ENCODE measurements around the gene NXT1. TPM values are rescaled to one million over a fixed set of nuclear protein-coding genes. Genes with fewer than 3 reads are reported as not detected.
"Not testable (repeated sequence)": the region's sequence is repeated elsewhere in the genome, so short reads cannot be mapped to it uniquely, and the experiment has no call there.

The NXT1 gene
- total RNA-seq, 1 experiment from 2014 or later, result 7.9 TPM

- intact Hi-C loops (cut with micrococcal nuclease; ENCODE audit: unreplicated experiment), result no loop called here
- Mint-ChIP-seq H3K9me3 (ENCODE audit: low read depth, unreplicated experiment) (no peaks in the 10 kb centered on the region), H3K36me3 (ENCODE audit: insufficient read depth, unreplicated experiment) (no peaks in the 10 kb centered on the region), H3K4me3 (ENCODE audit: low read depth, unreplicated experiment) (no peak overlapping the region), H3K27ac (ENCODE audit: unreplicated experiment) (no peak overlapping the region), H3K27me3 (ENCODE audit: unreplicated experiment) (peaks cover 56% of the 10 kb centered on the region), H3K4me1 (ENCODE audit: low read depth, unreplicated experiment) (no peaks in the 10 kb centered on the region)
- no TSS peak for BruUV-seq (replicated peaks)
- CTCF ChIA-PET, result no interaction called here
- DNase-seq, result no peak
- no peak for TF ChIP-seq CTCF (IDR thresholded peaks at IDR 0.05; ENCODE audit: unreplicated experiment)
These were observed 47.1 kb upstream of the NXT1 start for GRCh38 chr20:23303325-23304102.

GRCh38 chr20:23304616-23305015 lies 46.0 kb upstream of the NXT1 start:
- DNase-seq, result no peak
- Mint-ChIP-seq H3K27me3 (ENCODE audit: unreplicated experiment) (peaks cover 58% of the 10 kb centered on the region), H3K4me1 (ENCODE audit: low read depth, unreplicated experiment) (no peaks in the 10 kb centered on the region), H3K36me3 (ENCODE audit: insufficient read depth, unreplicated experiment) (no peaks in the 10 kb centered on the region), H3K9me3 (ENCODE audit: low read depth, unreplicated experiment) (no peaks in the 10 kb centered on the region), H3K4me3 (ENCODE audit: low read depth, unreplicated experiment) (no peak overlapping the region), H3K27ac (ENCODE audit: unreplicated experiment) (no peak overlapping the region)
- CTCF ChIA-PET, result no interaction called here
- TF ChIP-seq CTCF (IDR thresholded peaks at IDR 0.05; ENCODE audit: unreplicated experiment), result no peak
- BruUV-seq (replicated peaks), result no TSS peak
- intact Hi-C loops (cut with micrococcal nuclease; ENCODE audit: unreplicated experiment), result no loop called here

- no peak for TF ChIP-seq CTCF (IDR thresholded peaks at IDR 0.05; ENCODE audit: unreplicated experiment)
- Mint-ChIP-seq H3K9me3 (ENCODE audit: low read depth, unreplicated experiment) (no peaks in the 10 kb centered on the region), H3K36me3 (ENCODE audit: insufficient read depth, unreplicated experiment) (no peaks in the 10 kb centered on the region), H3K27ac (ENCODE audit: unreplicated experiment) (no peak overlapping the region), H3K27me3 (ENCODE audit: unreplicated experiment) (peaks cover 58% of the 10 kb centered on the region), H3K4me1 (ENCODE audit: low read depth, unreplicated experiment) (no peaks in the 10 kb centered on the region), H3K4me3 (ENCODE audit: low read depth, unreplicated experiment) (no peak overlapping the region)
- no TSS peak for BruUV-seq (replicated peaks)
- CTCF ChIA-PET, result no interaction called here
- DNase-seq, result no peak
- intact Hi-C loops (cut with micrococcal nuclease; ENCODE audit: unreplicated experiment), result no loop called here
These were observed 45.5 kb upstream of the NXT1 start for GRCh38 chr20:23305098-23305497.

DNA sequence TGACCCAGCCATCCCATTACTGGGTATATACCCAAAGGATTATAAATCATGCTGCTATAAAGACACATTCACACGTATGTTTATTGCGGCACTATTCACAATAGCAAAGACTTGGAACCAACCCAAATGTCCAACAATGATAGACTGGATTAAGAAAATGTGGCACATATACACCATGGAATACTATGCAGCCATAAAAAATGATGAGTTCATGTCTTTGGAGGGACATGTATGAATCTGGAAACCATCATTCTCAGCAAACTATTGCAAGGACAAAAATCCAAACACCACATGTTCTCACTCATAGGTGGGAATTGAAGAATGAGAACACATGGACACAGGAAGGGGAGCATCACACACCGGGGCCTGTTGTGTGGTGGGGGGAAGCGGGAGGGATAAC lies 43.2 kb upstream of the NXT1 start:
- peaks cover 63% of the 10 kb centered on the region for H3K27me3 Mint-ChIP-seq (ENCODE audit: unreplicated experiment)
- H3K36me3 Mint-ChIP-seq (ENCODE audit: insufficient read depth, unreplicated experiment); BruUV-seq (replicated peaks); DNase-seq; intact Hi-C loops (cut with micrococcal nuclease; ENCODE audit: unreplicated experiment); H3K27ac Mint-ChIP-seq (ENCODE audit: unreplicated experiment); H3K4me1 Mint-ChIP-seq (ENCODE audit: low read depth, unreplicated experiment); H3K4me3 Mint-ChIP-seq (ENCODE audit: low read depth, unreplicated experiment); H3K9me3 Mint-ChIP-seq (ENCODE audit: low read depth, unreplicated experiment); CTCF ChIA-PET: not testable (repeated sequence)

DNA sequence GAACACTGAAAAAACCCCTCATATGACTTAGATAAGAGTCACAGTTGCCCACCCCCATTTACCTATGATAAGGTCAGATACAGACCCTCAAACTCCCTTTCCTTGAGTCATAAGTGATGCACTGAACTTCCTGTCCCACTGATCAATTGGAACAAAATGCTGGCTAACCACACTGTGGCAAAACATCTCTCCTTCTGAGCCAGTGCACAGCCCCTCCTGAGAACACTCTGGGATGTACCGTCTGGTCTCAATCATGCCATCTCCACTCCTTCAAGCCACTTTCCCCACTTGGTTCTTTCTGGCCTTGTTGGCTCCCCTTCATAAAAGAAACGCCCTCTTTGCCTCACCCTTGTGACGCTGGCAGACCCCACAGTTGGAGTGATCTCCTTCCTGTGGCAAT lies 42.6 kb upstream of the NXT1 start:
- DNase-seq, result no peak
- Mint-ChIP-seq H3K9me3 (ENCODE audit: low read depth, unreplicated experiment) (no peaks in the 10 kb centered on the region), H3K4me3 (ENCODE audit: low read depth, unreplicated experiment) (no peak overlapping the region), H3K36me3 (ENCODE audit: insufficient read depth, unreplicated experiment) (no peaks in the 10 kb centered on the region), H3K4me1 (ENCODE audit: low read depth, unreplicated experiment) (no peaks in the 10 kb centered on the region), H3K27me3 (ENCODE audit: unreplicated experiment) (peaks cover 65% of the 10 kb centered on the region), H3K27ac (ENCODE audit: unreplicated experiment) (no peak overlapping the region)
- CTCF ChIA-PET, result no interaction called here
- intact Hi-C loops (cut with micrococcal nuclease; ENCODE audit: unreplicated experiment), result no loop called here
- no peak for TF ChIP-seq CTCF (IDR thresholded peaks at IDR 0.05; ENCODE audit: unreplicated experiment)
- BruUV-seq (replicated peaks), result no TSS peak
